ENCODE data around the gene ARHGAP26. TPM values are rescaled to one million over a fixed set of nuclear protein-coding genes. Genes with fewer than 3 reads are reported as not detected.

Gene ARHGAP26
- total and polyA plus RNA-seq, 2 experiments from 2014 or later: 9.5 to 16.8 TPM

DNA sequence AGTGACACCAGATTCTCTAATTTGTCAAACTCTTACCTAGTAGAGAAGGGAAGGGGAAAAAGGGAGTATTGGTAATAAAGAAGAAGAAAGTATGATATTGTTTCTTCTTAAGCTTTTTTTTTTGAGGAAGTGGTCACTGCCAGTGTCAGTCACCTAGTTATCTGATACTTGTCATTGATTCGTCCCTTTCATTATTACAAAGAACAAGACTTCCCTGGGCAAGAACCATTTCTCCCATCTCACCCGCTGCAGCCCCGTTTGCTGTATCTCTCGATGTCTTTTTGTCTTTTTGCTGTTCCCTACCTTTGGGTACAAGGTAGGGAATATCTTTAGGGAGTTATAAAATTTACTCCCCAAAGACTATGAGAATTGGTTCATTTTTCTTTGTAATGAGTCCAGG, 249.0 kb downstream of the ARHGAP26 start:
- ATAC-seq (no peak), DNase-seq (ENCODE audit: low spot score) (no peak)
- no peak overlapping the region for H2AFZ ChIP-seq
- TF ChIP-seq NANOG (IDR thresholded peaks at IDR 0.05; ENCODE audit: borderline replicate concordance) (no peak), ZNF331 (CRISPR knock-in tag; IDR thresholded peaks at IDR 0.05; ENCODE audit: low read depth) (no peak), EZH2phosphoT487 (IDR thresholded peaks at IDR 0.05; ENCODE audit: unreplicated experiment) (no peak), JUNB (IDR thresholded peaks at IDR 0.05; ENCODE audit: unreplicated experiment) (no peak), REST (IDR thresholded peaks at IDR 0.05; ENCODE audit: unreplicated experiment) (no peak), ZNF114 (CRISPR knock-in tag; IDR thresholded peaks at IDR 0.05) (no peak)
- TF ChIP-seq, protein P1, sequence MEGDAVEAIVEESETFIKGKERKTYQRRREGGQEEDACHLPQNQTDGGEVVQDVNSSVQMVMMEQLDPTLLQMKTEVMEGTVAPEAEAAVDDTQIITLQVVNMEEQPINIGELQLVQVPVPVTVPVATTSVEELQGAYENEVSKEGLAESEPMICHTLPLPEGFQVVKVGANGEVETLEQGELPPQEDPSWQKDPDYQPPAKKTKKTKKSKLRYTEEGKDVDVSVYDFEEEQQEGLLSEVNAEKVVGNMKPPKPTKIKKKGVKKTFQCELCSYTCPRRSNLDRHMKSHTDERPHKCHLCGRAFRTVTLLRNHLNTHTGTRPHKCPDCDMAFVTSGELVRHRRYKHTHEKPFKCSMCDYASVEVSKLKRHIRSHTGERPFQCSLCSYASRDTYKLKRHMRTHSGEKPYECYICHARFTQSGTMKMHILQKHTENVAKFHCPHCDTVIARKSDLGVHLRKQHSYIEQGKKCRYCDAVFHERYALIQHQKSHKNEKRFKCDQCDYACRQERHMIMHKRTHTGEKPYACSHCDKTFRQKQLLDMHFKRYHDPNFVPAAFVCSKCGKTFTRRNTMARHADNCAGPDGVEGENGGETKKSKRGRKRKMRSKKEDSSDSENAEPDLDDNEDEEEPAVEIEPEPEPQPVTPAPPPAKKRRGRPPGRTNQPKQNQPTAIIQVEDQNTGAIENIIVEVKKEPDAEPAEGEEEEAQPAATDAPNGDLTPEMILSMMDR (conservative IDR thresholded peaks at IDR 0.05; ENCODE audit: low read depth in 2 of 2): no peak
- TF ChIP-seq, protein P2, sequence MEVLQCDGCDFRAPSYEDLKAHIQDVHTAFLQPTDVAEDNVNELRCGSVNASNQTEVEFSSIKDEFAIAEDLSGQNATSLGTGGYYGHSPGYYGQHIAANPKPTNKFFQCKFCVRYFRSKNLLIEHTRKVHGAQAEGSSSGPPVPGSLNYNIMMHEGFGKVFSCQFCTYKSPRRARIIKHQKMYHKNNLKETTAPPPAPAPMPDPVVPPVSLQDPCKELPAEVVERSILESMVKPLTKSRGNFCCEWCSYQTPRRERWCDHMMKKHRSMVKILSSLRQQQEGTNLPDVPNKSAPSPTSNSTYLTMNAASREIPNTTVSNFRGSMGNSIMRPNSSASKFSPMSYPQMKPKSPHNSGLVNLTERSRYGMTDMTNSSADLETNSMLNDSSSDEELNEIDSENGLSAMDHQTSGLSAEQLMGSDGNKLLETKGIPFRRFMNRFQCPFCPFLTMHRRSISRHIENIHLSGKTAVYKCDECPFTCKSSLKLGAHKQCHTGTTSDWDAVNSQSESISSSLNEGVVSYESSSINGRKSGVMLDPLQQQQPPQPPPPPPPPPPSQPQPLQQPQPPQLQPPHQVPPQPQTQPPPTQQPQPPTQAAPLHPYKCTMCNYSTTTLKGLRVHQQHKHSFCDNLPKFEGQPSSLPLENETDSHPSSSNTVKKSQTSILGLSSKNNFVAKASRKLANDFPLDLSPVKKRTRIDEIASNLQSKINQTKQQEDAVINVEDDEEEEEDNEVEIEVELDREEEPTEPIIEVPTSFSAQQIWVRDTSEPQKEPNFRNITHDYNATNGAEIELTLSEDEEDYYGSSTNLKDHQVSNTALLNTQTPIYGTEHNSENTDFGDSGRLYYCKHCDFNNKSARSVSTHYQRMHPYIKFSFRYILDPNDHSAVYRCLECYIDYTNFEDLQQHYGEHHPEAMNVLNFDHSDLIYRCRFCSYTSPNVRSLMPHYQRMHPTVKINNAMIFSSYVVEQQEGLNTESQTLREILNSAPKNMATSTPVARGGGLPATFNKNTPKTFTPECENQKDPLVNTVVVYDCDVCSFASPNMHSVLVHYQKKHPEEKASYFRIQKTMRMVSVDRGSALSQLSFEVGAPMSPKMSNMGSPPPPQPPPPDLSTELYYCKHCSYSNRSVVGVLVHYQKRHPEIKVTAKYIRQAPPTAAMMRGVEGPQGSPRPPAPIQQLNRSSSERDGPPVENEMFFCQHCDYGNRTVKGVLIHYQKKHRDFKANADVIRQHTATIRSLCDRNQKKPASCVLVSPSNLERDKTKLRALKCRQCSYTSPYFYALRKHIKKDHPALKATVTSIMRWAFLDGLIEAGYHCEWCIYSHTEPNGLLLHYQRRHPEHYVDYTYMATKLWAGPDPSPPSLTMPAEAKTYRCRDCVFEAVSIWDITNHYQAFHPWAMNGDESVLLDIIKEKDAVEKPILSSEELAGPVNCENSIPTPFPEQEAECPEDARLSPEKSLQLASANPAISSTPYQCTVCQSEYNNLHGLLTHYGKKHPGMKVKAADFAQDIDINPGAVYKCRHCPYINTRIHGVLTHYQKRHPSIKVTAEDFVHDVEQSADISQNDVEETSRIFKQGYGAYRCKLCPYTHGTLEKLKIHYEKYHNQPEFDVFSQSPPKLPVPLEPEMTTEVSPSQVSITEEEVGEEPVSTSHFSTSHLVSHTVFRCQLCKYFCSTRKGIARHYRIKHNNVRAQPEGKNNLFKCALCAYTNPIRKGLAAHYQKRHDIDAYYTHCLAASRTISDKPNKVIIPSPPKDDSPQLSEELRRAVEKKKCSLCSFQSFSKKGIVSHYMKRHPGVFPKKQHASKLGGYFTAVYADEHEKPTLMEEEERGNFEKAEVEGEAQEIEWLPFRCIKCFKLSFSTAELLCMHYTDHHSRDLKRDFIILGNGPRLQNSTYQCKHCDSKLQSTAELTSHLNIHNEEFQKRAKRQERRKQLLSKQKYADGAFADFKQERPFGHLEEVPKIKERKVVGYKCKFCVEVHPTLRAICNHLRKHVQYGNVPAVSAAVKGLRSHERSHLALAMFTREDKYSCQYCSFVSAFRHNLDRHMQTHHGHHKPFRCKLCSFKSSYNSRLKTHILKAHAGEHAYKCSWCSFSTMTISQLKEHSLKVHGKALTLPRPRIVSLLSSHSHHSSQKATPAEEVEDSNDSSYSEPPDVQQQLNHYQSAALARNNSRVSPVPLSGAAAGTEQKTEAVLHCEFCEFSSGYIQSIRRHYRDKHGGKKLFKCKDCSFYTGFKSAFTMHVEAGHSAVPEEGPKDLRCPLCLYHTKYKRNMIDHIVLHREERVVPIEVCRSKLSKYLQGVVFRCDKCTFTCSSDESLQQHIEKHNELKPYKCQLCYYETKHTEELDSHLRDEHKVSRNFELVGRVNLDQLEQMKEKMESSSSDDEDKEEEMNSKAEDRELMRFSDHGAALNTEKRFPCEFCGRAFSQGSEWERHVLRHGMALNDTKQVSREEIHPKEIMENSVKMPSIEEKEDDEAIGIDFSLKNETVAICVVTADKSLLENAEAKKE (CRISPR knock-in tag; IDR thresholded peaks at IDR 0.05): no peak
- Mint-ChIP-seq H3K36me3 (ENCODE audit: low read depth) (peaks cover 11% of the 10 kb centered on the region; the same call in 2 of the 3 replicates), H3K27me3 (ENCODE audit: insufficient read depth, low read depth, poor library complexity) (peaks cover 3% of the 10 kb centered on the region), H3K9me3 (peaks cover 4% of the 10 kb centered on the region; the same call in 2 of the 3 replicates), H3K4me3 (no peak overlapping the region), H3K27ac (peak overlapping the region; percentile 66; the same call in 1 of the 2 replicates), H3K4me1 (peaks cover 38% of the 10 kb centered on the region)
- no peaks in the 10 kb centered on the region for H4K20me1 ChIP-seq (replicated peaks; ENCODE audit: insufficient read depth)
- no peaks in the 10 kb centered on the region for H3K36me3 ChIP-seq (ENCODE audit: insufficient read depth)
- no peak overlapping the region; the same call in 1 of the 2 replicates for H3K4me2 ChIP-seq
- H3K9me2 ChIP-seq (ENCODE audit: insufficient read depth): no peaks in the 10 kb centered on the region
- H3K4me1 ChIP-seq (ENCODE audit: insufficient read depth): peaks cover 16% of the 10 kb centered on the region
- H3K79me2 ChIP-seq (replicated peaks; ENCODE audit: insufficient read depth): no peaks in the 10 kb centered on the region
- H3K4me3 ChIP-seq: no peak overlapping the region
- no peaks in the 10 kb centered on the region for H3F3A ChIP-seq (replicated peaks; ENCODE audit: low read depth)
- no peaks in the 10 kb centered on the region for H3K27me3 ChIP-seq (ENCODE audit: insufficient read depth)
- H3K27ac ChIP-seq (ENCODE audit: low read depth): no peak overlapping the region

Data from GM23338 (cell line).